SK-N-SH treated with all-trans-retinoic acid at 6 μM for 48 hours (cell line): ENCODE data around the gene S100A1.

Source experiments
- ATAC-seq: fragments of 200-7000 bp; cut with Tn5 transposase; 3 replicates; pipeline ENCODE4 v1.9.1; 2020; ENCODE audit warnings: mild to moderate bottlenecking, moderate library complexity
- ARNTL ChIP-seq: fragments of 450-650 bp; formaldehyde crosslinking; IDR thresholded peaks from 2 replicates; pipeline ENCODE4 v1.5.0; 2020; ENCODE audit warnings: low read depth, mild to moderate bottlenecking, moderate library complexity, borderline replicate concordance
- BACH2 ChIP-seq: fragments of 250-450 bp; sonication (Bioruptor Pico); IDR thresholded peaks from 2 replicates; pipeline ENCODE4 v1.9.0; 2021; ENCODE audit warnings: mild to moderate bottlenecking, borderline replicate concordance
- CREB5 ChIP-seq: fragments of 250-450 bp; sonication (Bioruptor Pico); IDR thresholded peaks from 2 replicates; pipeline ENCODE4 v1.5.1; 2020; ENCODE audit warnings: low read depth, mild to moderate bottlenecking, moderate library complexity
- CSRNP3 ChIP-seq: fragments of 250-450 bp; sonication (Bioruptor Pico); IDR thresholded peaks from 2 replicates; pipeline ENCODE4 v1.5.1; 2021; ENCODE audit warnings: mild to moderate bottlenecking, moderate library complexity
- ESRRG ChIP-seq: fragments of 250-450 bp; sonication (Bioruptor Pico); IDR thresholded peaks from 2 replicates; pipeline ENCODE4 v1.6.1; 2021; ENCODE audit warnings: mild to moderate bottlenecking
- GLIS3 ChIP-seq: fragments of 250-450 bp; sonication (Bioruptor Pico); IDR thresholded peaks from 2 replicates; pipeline ENCODE4 v1.5.0; 2020; ENCODE audit warnings: mild to moderate bottlenecking, moderate library complexity
- ISL1 ChIP-seq: fragments of 250-450 bp; sonication (Bioruptor Pico); IDR thresholded peaks from 2 replicates; pipeline ENCODE4 v2.1.2; 2022; ENCODE audit warnings: mild to moderate bottlenecking, moderate library complexity
- OSR1 ChIP-seq: fragments of 250-450 bp; sonication (Bioruptor Pico); IDR thresholded peaks from 2 replicates; pipeline ENCODE4 v1.8.0; 2022; ENCODE audit warnings: moderate library complexity, mild to moderate bottlenecking, inconsistent platforms
- PATZ1 ChIP-seq: fragments of 250-450 bp; sonication (Bioruptor Pico); IDR thresholded peaks from 2 replicates; pipeline ENCODE4 v1.8.0; 2020; ENCODE audit warnings: mild to moderate bottlenecking, moderate library complexity, borderline replicate concordance
- POU6F1 ChIP-seq: fragments of 250-450 bp; sonication (Bioruptor Pico); IDR thresholded peaks from 2 replicates; pipeline ENCODE4 v1.8.0; 2021; ENCODE audit warnings: low read depth, mild to moderate bottlenecking, moderate library complexity, borderline replicate concordance
- PPARA ChIP-seq: fragments of 250-450 bp; sonication (Bioruptor Pico); IDR thresholded peaks from 2 replicates; pipeline ENCODE4 v1.5.0; 2020; ENCODE audit warnings: mild to moderate bottlenecking, borderline replicate concordance
- RARB ChIP-seq: fragments of 250-450 bp; sonication (Bioruptor Pico); IDR thresholded peaks from 2 replicates; pipeline ENCODE4 v1.8.0; 2021; ENCODE audit warnings: mild to moderate bottlenecking, moderate library complexity
- SNAI2 ChIP-seq: fragments of 250-450 bp; sonication (Bioruptor Pico); IDR thresholded peaks from 2 replicates; pipeline ENCODE4 v1.5.0; 2020; ENCODE audit warnings: mild to moderate bottlenecking, moderate library complexity
- TCF4 ChIP-seq: fragments of 250-450 bp; sonication (Bioruptor Pico); IDR thresholded peaks from 2 replicates; pipeline ENCODE4 v1.8.0; 2021; ENCODE audit warnings: mild to moderate bottlenecking, moderate library complexity, borderline replicate concordance
- TOX ChIP-seq: fragments of 250-450 bp; sonication (Bioruptor Pico); IDR thresholded peaks from 2 replicates; pipeline ENCODE4 v1.8.0; 2021; ENCODE audit warnings: mild to moderate bottlenecking, moderate library complexity, borderline replicate concordance
- TSHZ2 ChIP-seq: fragments of 250-450 bp; sonication (Bioruptor Pico); IDR thresholded peaks from 2 replicates; pipeline ENCODE4 v1.5.0; 2020; ENCODE audit warnings: mild to moderate bottlenecking, moderate library complexity
- ZC3H10 ChIP-seq: fragments of 250-450 bp; sonication (Bioruptor Pico); IDR thresholded peaks from 2 replicates; pipeline ENCODE4 v1.5.1; 2021; ENCODE audit warnings: mild to moderate bottlenecking, moderate library complexity
- ZFP3 ChIP-seq: fragments of 250-450 bp; sonication (Bioruptor Pico); IDR thresholded peaks from 2 replicates; pipeline ENCODE4 v1.5.0; 2020; ENCODE audit warnings: mild to moderate bottlenecking, moderate library complexity
- ZFP30 ChIP-seq: fragments of 450-650 bp; formaldehyde crosslinking; IDR thresholded peaks from 2 replicates; pipeline ENCODE4 v1.5.0; 2022; ENCODE audit warnings: mild to moderate bottlenecking, moderate library complexity
- ZNF565 ChIP-seq: fragments of 450-650 bp; formaldehyde crosslinking; conservative IDR thresholded peaks from 2 replicates; pipeline ENCODE4 v1.5.0; 2020; ENCODE audit warnings: low read depth, mild to moderate bottlenecking, moderate library complexity
- ZNF70 ChIP-seq: fragments of 450-650 bp; formaldehyde crosslinking; IDR thresholded peaks from 2 replicates; pipeline ENCODE4 v1.5.0; 2020; ENCODE audit warnings: mild to moderate bottlenecking, moderate library complexity
- ZNF8 ChIP-seq: fragments of 450-650 bp; formaldehyde crosslinking; IDR thresholded peaks from 2 replicates; pipeline ENCODE4 v1.5.0; 2020; ENCODE audit warnings: mild to moderate bottlenecking, moderate library complexity

S100A1 gene

GRCh38 chr1:153659656-153660055, 31.4 kb downstream of the S100A1 start:
- no peak for TF ChIP-seq ZNF8

GRCh38 chr1:153661111-153661708, 33.0 kb downstream of the S100A1 start:
- 0 out of 2 replicates have a peak, but pooled peaks have one; percentile 32 for TF ChIP-seq TOX (CRISPR knock-in tag)
- TF ChIP-seq GLIS3: no peak
- 0 out of 2 replicates have a peak, but pooled peaks have one; percentile 35 for TF ChIP-seq CREB5 (CRISPR knock-in tag)
- TF ChIP-seq, all 23 proteins: peak for 2
- ATAC-seq: no peak

More at GRCh38 chr1:153659656-153660055, 31.4 kb downstream of the S100A1 start:
- no peak for ATAC-seq

- ATAC-seq: no peak
- TF ChIP-seq ZNF565 (CRISPR knock-in tag) (no peak), PATZ1 (CRISPR knock-in tag) (no peak), ESRRG (CRISPR knock-in tag) (no peak)
Observed at GRCh38 chr1:153662269-153662668, 34.0 kb downstream of the S100A1 start.

- no peak for ATAC-seq
- TF ChIP-seq ZFP3 (CRISPR knock-in tag): no peak
- TF ChIP-seq CREB5 (CRISPR knock-in tag): no peak
- no peak for TF ChIP-seq ZNF8
- no peak for TF ChIP-seq ISL1 (CRISPR knock-in tag)
- no peak for TF ChIP-seq ZFP30
- TF ChIP-seq ZC3H10 (CRISPR knock-in tag): no peak
- no peak for TF ChIP-seq ARNTL (CRISPR knock-in tag)
- TF ChIP-seq BACH2 (CRISPR knock-in tag): no peak
- TF ChIP-seq TSHZ2 (CRISPR knock-in tag): no peak
- no peak for TF ChIP-seq TCF4 (CRISPR knock-in tag)
- TF ChIP-seq ZNF70 (CRISPR knock-in tag): no peak
- TF ChIP-seq SNAI2: no peak
- TF ChIP-seq PPARA (CRISPR knock-in tag): no peak
- no peak for TF ChIP-seq RARB (CRISPR knock-in tag)
- TF ChIP-seq, all 23 proteins: peak for 0
Observed at GRCh38 chr1:153663211-153663610, 35.0 kb downstream of the S100A1 start.

- no peak for ATAC-seq
- TF ChIP-seq BACH2 (CRISPR knock-in tag) (no peak), RARB (CRISPR knock-in tag) (no peak), ZFP30 (no peak), ZFP3 (CRISPR knock-in tag) (no peak), ZNF565 (CRISPR knock-in tag) (no peak), OSR1 (CRISPR knock-in tag) (no peak), TCF4 (CRISPR knock-in tag) (no peak), ZNF8 (no peak), CREB5 (CRISPR knock-in tag) (no peak), POU6F1 (no peak), CSRNP3 (CRISPR knock-in tag) (no peak)
Observed at GRCh38 chr1:153667439-153667838, 39.2 kb downstream of the S100A1 start.
